ENCODE results near the gene SETD4.

SETD4 gene

GRCh38 chr21:36044056-36044455, 16.3 kb downstream of the SETD4 start:
- no peak for DNase-seq

- DNase-seq, result no peak
These were observed 18.4 kb downstream of the SETD4 start for GRCh38 chr21:36041910-36042309.

GRCh38 chr21:36040389-36040788, 19.9 kb downstream of the SETD4 start:
- DNase-seq, result no peak

- DNase-seq, result no peak
These were observed 20.5 kb downstream of the SETD4 start for GRCh38 chr21:36039861-36040260.

- no peak for DNase-seq
These were observed 21.4 kb downstream of the SETD4 start for GRCh38 chr21:36038701-36039497.

- no peak for DNase-seq
These were observed 24.9 kb downstream of the SETD4 start for GRCh38 chr21:36035381-36035791.

GRCh38 chr21:36034211-36034913, 26.0 kb downstream of the SETD4 start:
- DNase-seq, result no peak

- no peak for DNase-seq
These were observed 27.5 kb downstream of the SETD4 start for GRCh38 chr21:36032647-36033406.

GRCh38 chr21:36030581-36031189, 29.6 kb downstream of the SETD4 start:
- no peak for DNase-seq

GRCh38 chr21:36029309-36029708, 31.0 kb downstream of the SETD4 start:
- no peak for DNase-seq

GRCh38 chr21:36028127-36029069, 31.9 kb downstream of the SETD4 start:
- DNase-seq, result peak; percentile 74

- DNase-seq, result no peak
These were observed 33.0 kb downstream of the SETD4 start for GRCh38 chr21:36027347-36027746.

- no peak for DNase-seq
These were observed 35.5 kb downstream of the SETD4 start for GRCh38 chr21:36024782-36025181.

GRCh38 chr21:36023092-36023480, 37.2 kb downstream of the SETD4 start:
- DNase-seq, result no peak

- DNase-seq, result no peak
These were observed 37.8 kb downstream of the SETD4 start for GRCh38 chr21:36022427-36023091.

- no peak for DNase-seq
These were observed 39.0 kb downstream of the SETD4 start for GRCh38 chr21:36021251-36021837.

GRCh38 chr21:36015045-36015444, 45.3 kb downstream of the SETD4 start:
- DNase-seq, result no peak

- no peak for DNase-seq
These were observed 49.5 kb downstream of the SETD4 start for GRCh38 chr21:36010801-36011200.

- no peak for DNase-seq
These were observed 51.8 kb downstream of the SETD4 start for GRCh38 chr21:36008505-36008904.

- DNase-seq, result no peak
These were observed 54.4 kb downstream of the SETD4 start for GRCh38 chr21:36005879-36006400.

GRCh38 chr21:36005018-36005417, 55.3 kb downstream of the SETD4 start:
- DNase-seq, result no peak

Data from activated CD4-positive, alpha-beta T cell treated with anti-CD3 and anti-CD28 coated beads, Interleukin-10, Interleukin-2, amounts not matched to agents 100 ng/mL and 50 ng/mL, durations not matched to agents 16 hours and 8 hours (primary cell).